GM15510 (cell line): Measurements from ENCODE around the gene FGD6.

Experiments used
- POLR2A ChIP-seq: IDR thresholded peaks from 3 replicates; pipeline ENCODE4 v1.6.1; 2011; ENCODE audit warnings: borderline replicate concordance; ENCODE audit not compliant: insufficient read length; ENCODE audit errors: extremely low read depth

FGD6 gene

GRCh38 chr12:95214466-95214865 is 2.8 kb downstream of the FGD6 start:
- no peak for TF ChIP-seq POLR2A

GRCh38 chr12:95213928-95214327 is 3.3 kb downstream of the FGD6 start:
- TF ChIP-seq POLR2A, result no peak

GRCh38 chr12:95213119-95213518 is 4.1 kb downstream of the FGD6 start:
- TF ChIP-seq POLR2A, result no peak

GRCh38 chr12:95212586-95212985 is 4.7 kb downstream of the FGD6 start:
- no peak for TF ChIP-seq POLR2A

GRCh38 chr12:95208678-95209077 is 8.6 kb downstream of the FGD6 start:
- TF ChIP-seq POLR2A, result no peak

GRCh38 chr12:95207407-95207806 is 9.9 kb downstream of the FGD6 start:
- no peak for TF ChIP-seq POLR2A

- TF ChIP-seq POLR2A, result no peak
Observed at GRCh38 chr12:95206916-95207315, 10.4 kb downstream of the FGD6 start.

- TF ChIP-seq POLR2A, result no peak
Observed at GRCh38 chr12:95205685-95206084, 11.6 kb downstream of the FGD6 start.

GRCh38 chr12:95205016-95205624 is 12.1 kb downstream of the FGD6 start:
- no peak for TF ChIP-seq POLR2A

GRCh38 chr12:95204141-95204866 is 13.0 kb downstream of the FGD6 start:
- TF ChIP-seq POLR2A, result no peak

GRCh38 chr12:95203487-95204030 is 13.7 kb downstream of the FGD6 start:
- TF ChIP-seq POLR2A, result no peak

- TF ChIP-seq POLR2A, result no peak
Observed at GRCh38 chr12:95202691-95203486, 14.4 kb downstream of the FGD6 start.

GRCh38 chr12:95201056-95201670 is 16.1 kb downstream of the FGD6 start:
- no peak for TF ChIP-seq POLR2A

GRCh38 chr12:95200128-95200894 is 17.0 kb downstream of the FGD6 start:
- TF ChIP-seq POLR2A, result no peak
